Loucy (cell line): ENCODE results near the gene GYG1.

Source experiments
- H2AFZ ChIP-seq: fragments of 200-600 bp; sonication (generic); 2 replicates; pipeline ENCODE4 v1.6.0; 2016; ENCODE audit warnings: antibody characterized with exemption, mild to moderate bottlenecking, low read length, moderate library complexity
- H3F3A ChIP-seq: fragments of 200-600 bp; 2 replicates; pipeline ENCODE4 v1.6.0; 2016; ENCODE audit warnings: antibody characterized with exemption, low read depth, mild to moderate bottlenecking
- H3K27me3 ChIP-seq: fragments of 200-600 bp; sonication (generic); 2 replicates; pipeline ENCODE4 v1.6.1; 2014; ENCODE audit warnings: low read length, mild to moderate bottlenecking; ENCODE audit not compliant: insufficient read depth, poor library complexity, severe bottlenecking
- H3K36me3 ChIP-seq: fragments of 200-600 bp; sonication (generic); 2 replicates; pipeline ENCODE4 v1.6.1; 2016; ENCODE audit warnings: low read length; ENCODE audit not compliant: insufficient read depth
- H3K4me1 ChIP-seq: fragments of 200-600 bp; sonication (generic); 2 replicates; pipeline ENCODE4 v1.5.1; 2014; ENCODE audit warnings: low read length, mild to moderate bottlenecking; ENCODE audit not compliant: insufficient read depth, poor library complexity, severe bottlenecking
- H3K4me2 ChIP-seq: fragments of 200-600 bp; sonication (generic); 2 replicates; pipeline ENCODE4 v1.6.0; 2014; ENCODE audit warnings: antibody characterized with exemption, low read length, low read depth, mild to moderate bottlenecking; ENCODE audit not compliant: poor library complexity, severe bottlenecking
- H3K4me3 ChIP-seq: fragments of 200-600 bp; sonication (generic); 2 replicates; pipeline ENCODE4 v1.5.1; 2014; ENCODE audit warnings: low read length, mild to moderate bottlenecking, mixed read lengths; ENCODE audit not compliant: poor library complexity, severe bottlenecking
- H3K79me2 ChIP-seq: fragments of 200-600 bp; sonication (generic); 2 replicates; pipeline ENCODE4 v1.6.1; 2014; ENCODE audit warnings: low read length; ENCODE audit not compliant: insufficient read depth
- H3K9ac ChIP-seq: fragments of 200-600 bp; sonication (generic); 2 replicates; pipeline ENCODE4 v1.6.0; 2014; ENCODE audit warnings: mild to moderate bottlenecking, low read depth, low read length, moderate library complexity; ENCODE audit not compliant: poor library complexity, severe bottlenecking
- H3K9me2 ChIP-seq: fragments of 200-600 bp; sonication (generic); replicated peaks from 2 replicates; pipeline ENCODE4 v1.6.1; 2016; ENCODE audit warnings: low read depth, low read length, mixed read lengths
- H3K9me3 ChIP-seq: fragments of 200-600 bp; sonication (generic); 2 replicates; pipeline ENCODE4 v1.6.1; 2014; ENCODE audit warnings: mild to moderate bottlenecking, antibody characterized with exemption, low read length, low read depth; ENCODE audit not compliant: insufficient read depth
- H4K20me1 ChIP-seq: fragments of 200-600 bp; sonication (generic); 2 replicates; pipeline ENCODE4 v1.6.0; 2014; ENCODE audit warnings: antibody characterized with exemption, low read length, mild to moderate bottlenecking; ENCODE audit not compliant: insufficient read depth, poor library complexity, severe bottlenecking
- CTCF ChIP-seq: fragments of 200-600 bp; sonication (generic); conservative IDR thresholded peaks from 2 replicates; pipeline ENCODE4 v1.5.1; 2014; ENCODE audit warnings: mild to moderate bottlenecking, antibody characterized with exemption, low read length
- EZH2phosphoT487 ChIP-seq: fragments of 200-600 bp; IDR thresholded peaks from 2 replicates; pipeline ENCODE4 v1.6.1; 2018; ENCODE audit warnings: antibody characterized with exemption, mild to moderate bottlenecking, moderate library complexity, borderline replicate concordance

The GYG1 gene

GRCh38 chr3:148953094-148953493 is 38.2 kb upstream of the GYG1 start:
- Histone ChIP-seq H3K4me1 (peaks cover 10% of the 10 kb centered on the region), H3F3A (no peaks in the 10 kb centered on the region), H3K79me2 (no peaks in the 10 kb centered on the region), H3K4me3 (no peak overlapping the region), H3K36me3 (no peaks in the 10 kb centered on the region), H3K9ac (no peak overlapping the region), H3K9me2 (no peaks in the 10 kb centered on the region), H2AFZ (no peak overlapping the region), H4K20me1 (no peaks in the 10 kb centered on the region), H3K27me3 (no peaks in the 10 kb centered on the region), H3K9me3 (no peaks in the 10 kb centered on the region), H3K4me2 (no peak overlapping the region)
- TF ChIP-seq CTCF, result no peak
- TF ChIP-seq EZH2phosphoT487, result no peak

- Histone ChIP-seq H3K4me1 (peaks cover 10% of the 10 kb centered on the region), H3K4me2 (no peak overlapping the region), H3K9ac (no peak overlapping the region), H3F3A (no peaks in the 10 kb centered on the region), H3K27me3 (no peaks in the 10 kb centered on the region), H3K4me3 (no peak overlapping the region), H3K9me2 (no peaks in the 10 kb centered on the region), H3K36me3 (no peaks in the 10 kb centered on the region), H2AFZ (0 out of 2 replicates have a peak overlapping the region, but pooled peaks have one; percentile 26), H4K20me1 (no peaks in the 10 kb centered on the region), H3K9me3 (no peaks in the 10 kb centered on the region), H3K79me2 (no peaks in the 10 kb centered on the region)
- TF ChIP-seq EZH2phosphoT487 (no peak), CTCF (no peak)
Measured at GRCh38 chr3:148954981-148955380, 36.4 kb upstream of the GYG1 start.

- Histone ChIP-seq H3F3A (no peaks in the 10 kb centered on the region), H3K4me2 (no peak overlapping the region), H3K9me2 (no peaks in the 10 kb centered on the region), H3K9ac (no peak overlapping the region), H2AFZ (peak overlapping the region; percentile 26; the same call in 1 of the 2 replicates), H4K20me1 (no peaks in the 10 kb centered on the region), H3K27me3 (no peaks in the 10 kb centered on the region), H3K4me1 (peaks cover 10% of the 10 kb centered on the region), H3K36me3 (no peaks in the 10 kb centered on the region), H3K79me2 (no peaks in the 10 kb centered on the region), H3K9me3 (no peaks in the 10 kb centered on the region), H3K4me3 (no peak overlapping the region)
- TF ChIP-seq CTCF (peak; percentile 70), EZH2phosphoT487 (no peak)
Measured at GRCh38 chr3:148955544-148956346, 35.6 kb upstream of the GYG1 start.
